Effector memory CD8-positive, alpha-beta T cell (primary cell): ENCODE measurements around the gene SH2B2.

Source experiments
- ATAC-seq: fragments of 150-1000 bp; cut with Tn5 transposase; replicated peaks from 2 replicates; pipeline ENCODE4 v1.10.0; 2021; ENCODE audit warnings: mild to moderate bottlenecking, moderate library complexity
- DNase-seq, 3 experiments: peaks; one replicate each; pipeline ENCODE4 v3.0.0; 2021
- H3K27ac Mint-ChIP-seq, 2 donors: one replicate each; pipeline ENCODE4 v1.8.0; 2022; ENCODE audit warnings: mild to moderate bottlenecking in 2 of 2, mixed read lengths in 2 of 2, moderate library complexity in 2 of 2
- H3K27me3 Mint-ChIP-seq, 2 donors: one replicate each; pipeline ENCODE4 v1.8.0; 2022; ENCODE audit warnings: mixed read lengths in 2 of 2
- H3K36me3 Mint-ChIP-seq: one replicate; pipeline ENCODE4 v1.8.0; 2022; ENCODE audit warnings: mild to moderate bottlenecking, moderate library complexity, mixed read lengths; ENCODE audit not compliant: insufficient read depth
- H3K4me1 Mint-ChIP-seq, 2 donors: one replicate each; pipeline ENCODE4 v1.8.0; 2022; ENCODE audit warnings: low read depth in 2 of 2, mixed read lengths in 2 of 2
- H3K4me3 Mint-ChIP-seq, 2 donors: one replicate each; pipeline ENCODE4 v1.8.0; 2022; ENCODE audit warnings: mild to moderate bottlenecking in 2 of 2, mixed read lengths in 2 of 2, moderate library complexity in 2 of 2
- H3K9me3 Mint-ChIP-seq, 2 donors: one replicate each; pipeline ENCODE4 v1.8.0; 2022; ENCODE audit warnings: mixed read lengths in 2 of 2

SH2B2 gene

GRCh38 chr7:102285540-102286236 lies 980 bp upstream of the SH2B2 start:
- Mint-ChIP-seq H3K4me3 (peak overlapping the region; percentile 54 to 74), H3K27me3 (no peaks in the 10 kb centered on the region), H3K27ac (peak overlapping the region; percentile 31 to 76), H3K4me1 (peaks cover 17 to 20% of the 10 kb centered on the region in 2 donors), H3K9me3 (no peaks in the 10 kb centered on the region), H3K36me3 (peaks cover 7% of the 10 kb centered on the region)
- ATAC-seq (no peak), DNase-seq (no peak)

- Mint-ChIP-seq H3K4me3 (peak overlapping the region; percentile 58 to 63), H3K27ac (no peak overlapping the region), H3K9me3 (no peaks in the 10 kb centered on the region), H3K36me3 (peaks cover 7% of the 10 kb centered on the region), H3K27me3 (peaks cover 0 to 13% of the 10 kb centered on the region in 2 donors), H3K4me1 (peaks cover 17 to 28% of the 10 kb centered on the region in 2 donors)
- DNase-seq (no peak), ATAC-seq (peak; percentile 11)
These were observed 678 bp downstream of the SH2B2 start for GRCh38 chr7:102287111-102287980.

- Mint-ChIP-seq H3K27me3 (peaks cover 0 to 13% of the 10 kb centered on the region in 2 donors), H3K36me3 (peaks cover 7% of the 10 kb centered on the region), H3K4me1 (peaks cover 17 to 28% of the 10 kb centered on the region in 2 donors), H3K4me3 (peak overlapping the region; percentile 58 to 63), H3K27ac (no peak overlapping the region), H3K9me3 (no peaks in the 10 kb centered on the region)
- ATAC-seq (no peak), DNase-seq (no peak)
These were observed 1.3 kb downstream of the SH2B2 start for GRCh38 chr7:102287981-102288278.

GRCh38 chr7:102288285-102288930 lies 1.7 kb downstream of the SH2B2 start:
- Mint-ChIP-seq H3K27me3 (peaks cover 0 to 14% of the 10 kb centered on the region in 2 donors), H3K9me3 (no peaks in the 10 kb centered on the region), H3K4me1 (peaks cover 17 to 28% of the 10 kb centered on the region in 2 donors), H3K27ac (no peak overlapping the region), H3K36me3 (peaks cover 7% of the 10 kb centered on the region), H3K4me3 (peak overlapping the region; percentile 58 to 63)
- ATAC-seq (no peak), DNase-seq (no peak)

- Mint-ChIP-seq H3K4me3 (peak overlapping the region in 1 of 2 donors; percentile 58), H3K9me3 (no peaks in the 10 kb centered on the region), H3K36me3 (peaks cover 6% of the 10 kb centered on the region), H3K27ac (no peak overlapping the region), H3K27me3 (peaks cover 0 to 21% of the 10 kb centered on the region in 2 donors), H3K4me1 (peaks cover 17 to 25% of the 10 kb centered on the region in 2 donors)
- no peak for ATAC-seq
- DNase-seq: no peak
These were observed 2.4 kb downstream of the SH2B2 start for GRCh38 chr7:102289057-102289456.

GRCh38 chr7:102291056-102291915 lies 4.6 kb downstream of the SH2B2 start:
- ATAC-seq (peak; percentile 39), DNase-seq (no peak)
- Mint-ChIP-seq H3K36me3 (no peaks in the 10 kb centered on the region), H3K4me3 (no peak overlapping the region), H3K4me1 (peaks cover 4 to 13% of the 10 kb centered on the region in 2 donors), H3K9me3 (no peaks in the 10 kb centered on the region), H3K27ac (peak overlapping the region in 1 of 2 donors; percentile 35), H3K27me3 (peaks cover 0 to 43% of the 10 kb centered on the region in 2 donors)

GRCh38 chr7:102291916-102292267 lies 5.2 kb downstream of the SH2B2 start:
- no peaks in the 10 kb centered on the region for H3K9me3 Mint-ChIP-seq
- H3K4me3 Mint-ChIP-seq: no peak overlapping the region
- H3K36me3 Mint-ChIP-seq: no peaks in the 10 kb centered on the region
- peaks cover 4 to 13% of the 10 kb centered on the region in 2 donors for H3K4me1 Mint-ChIP-seq
- ATAC-seq (no peak), DNase-seq (no peak)
- H3K27ac Mint-ChIP-seq: peak overlapping the region in 1 of 2 donors; percentile 35
- H3K27me3 Mint-ChIP-seq: peaks cover 0 to 45% of the 10 kb centered on the region in 2 donors

GRCh38 chr7:102292813-102293798 lies 6.4 kb downstream of the SH2B2 start:
- Mint-ChIP-seq H3K4me3 (no peak overlapping the region), H3K27ac (peak overlapping the region in 1 of 2 donors; percentile 29), H3K4me1 (peaks cover 4 to 12% of the 10 kb centered on the region in 2 donors), H3K36me3 (no peaks in the 10 kb centered on the region), H3K9me3 (no peaks in the 10 kb centered on the region), H3K27me3 (peaks cover 0 to 53% of the 10 kb centered on the region in 2 donors)
- ATAC-seq: no peak
- DNase-seq: no peak

- ATAC-seq: no peak
- H3K4me3 Mint-ChIP-seq: no peak overlapping the region
- H3K27me3 Mint-ChIP-seq: peaks cover 0 to 56% of the 10 kb centered on the region in 2 donors
- H3K4me1 Mint-ChIP-seq: peaks cover under 1 to 8% of the 10 kb centered on the region in 2 donors
- H3K36me3 Mint-ChIP-seq: no peaks in the 10 kb centered on the region
- H3K9me3 Mint-ChIP-seq: no peaks in the 10 kb centered on the region
- DNase-seq: no peak
- H3K27ac Mint-ChIP-seq: no peak overlapping the region
These were observed 7.9 kb downstream of the SH2B2 start for GRCh38 chr7:102294589-102294988.

- H3K9me3 Mint-ChIP-seq: no peaks in the 10 kb centered on the region
- H3K36me3 Mint-ChIP-seq: no peaks in the 10 kb centered on the region
- no peak for ATAC-seq
- no peak for DNase-seq
- H3K27ac Mint-ChIP-seq: no peak overlapping the region
- no peak overlapping the region for H3K4me3 Mint-ChIP-seq
- H3K27me3 Mint-ChIP-seq: peaks cover 0 to 56% of the 10 kb centered on the region in 2 donors
- peaks cover 0 to 8% of the 10 kb centered on the region in 2 donors for H3K4me1 Mint-ChIP-seq
These were observed 8.9 kb downstream of the SH2B2 start for GRCh38 chr7:102295346-102296178.

GRCh38 chr7:102296179-102296438 lies 9.4 kb downstream of the SH2B2 start:
- DNase-seq (no peak), ATAC-seq (no peak)
- Mint-ChIP-seq H3K27ac (no peak overlapping the region), H3K4me1 (peaks cover 0 to 8% of the 10 kb centered on the region in 2 donors), H3K36me3 (no peaks in the 10 kb centered on the region), H3K9me3 (no peaks in the 10 kb centered on the region), H3K4me3 (no peak overlapping the region), H3K27me3 (peaks cover 0 to 54% of the 10 kb centered on the region in 2 donors)
